GM18870 (cell line): ENCODE data around the gene SPOUT1.
A peak's percentile ranks its signal among the peaks of the same experiment; 100 is the strongest.
"Not testable (repeated sequence)": the region's sequence is repeated elsewhere in the genome, so short reads cannot be mapped to it uniquely, and the experiment has no call there.

Source experiments
- ATAC-seq: cut with Tn5 transposase; IDR thresholded peaks from one replicate; pipeline ENCODE4 v1.9.1; 2021; ENCODE audit warnings: moderate library complexity; ENCODE audit not compliant: unreplicated experiment

Gene SPOUT1, protein sequence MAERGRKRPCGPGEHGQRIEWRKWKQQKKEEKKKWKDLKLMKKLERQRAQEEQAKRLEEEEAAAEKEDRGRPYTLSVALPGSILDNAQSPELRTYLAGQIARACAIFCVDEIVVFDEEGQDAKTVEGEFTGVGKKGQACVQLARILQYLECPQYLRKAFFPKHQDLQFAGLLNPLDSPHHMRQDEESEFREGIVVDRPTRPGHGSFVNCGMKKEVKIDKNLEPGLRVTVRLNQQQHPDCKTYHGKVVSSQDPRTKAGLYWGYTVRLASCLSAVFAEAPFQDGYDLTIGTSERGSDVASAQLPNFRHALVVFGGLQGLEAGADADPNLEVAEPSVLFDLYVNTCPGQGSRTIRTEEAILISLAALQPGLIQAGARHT

DNA sequence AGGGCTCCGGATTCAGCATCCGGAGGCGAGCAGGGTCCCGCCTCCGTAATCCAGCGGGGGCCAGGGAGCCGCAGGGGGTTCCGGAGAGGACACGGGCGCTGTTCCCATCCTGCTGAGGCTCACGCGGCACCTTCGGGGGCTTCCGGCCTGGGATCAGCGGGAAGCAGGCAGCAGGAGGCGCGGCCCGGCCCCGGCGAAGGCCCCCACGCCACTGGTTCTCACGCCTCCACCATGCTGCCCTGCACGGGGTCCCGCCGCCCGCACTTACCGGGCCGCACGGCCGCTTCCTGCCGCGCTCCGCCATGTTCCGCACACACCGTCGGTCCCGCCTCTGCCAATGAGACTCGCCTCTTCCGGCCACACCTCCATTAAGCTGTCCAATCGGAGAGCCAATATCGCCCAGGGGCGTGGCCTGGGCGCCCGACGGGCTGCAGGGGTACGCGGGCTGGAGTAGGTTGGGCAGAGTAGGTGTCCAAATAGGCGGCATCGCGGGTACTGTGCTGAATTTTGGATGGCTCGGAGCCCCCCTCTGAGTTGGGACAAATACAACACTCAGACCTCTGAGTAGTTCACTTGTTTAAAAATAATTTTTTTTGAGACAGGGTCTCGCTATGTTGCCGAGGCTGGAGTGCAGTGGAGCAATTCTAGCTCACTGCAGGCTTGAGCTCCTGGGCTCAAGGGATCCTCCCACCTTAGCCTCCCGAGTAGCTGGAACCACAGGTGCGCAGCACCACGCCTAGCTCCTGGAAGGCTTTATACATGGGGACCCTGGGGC, at the start of gene SPOUT1:
TSS of gene SPOUT1 (minus strand) at position 318 of the 775 bp plus-strand sequence. CDS start at position 304, 14 bp downstream.
- ATAC-seq, result peak; percentile 82

- no peak for ATAC-seq
These were observed 48.3 kb upstream of the SPOUT1 start for GRCh38 chr9:128877852-128878251.

- not testable (repeated sequence) for ATAC-seq
These were observed 41.3 kb upstream of the SPOUT1 start for GRCh38 chr9:128870941-128871265.

- ATAC-seq, result no peak
These were observed 40.7 kb upstream of the SPOUT1 start for GRCh38 chr9:128870128-128870940.

DNA sequence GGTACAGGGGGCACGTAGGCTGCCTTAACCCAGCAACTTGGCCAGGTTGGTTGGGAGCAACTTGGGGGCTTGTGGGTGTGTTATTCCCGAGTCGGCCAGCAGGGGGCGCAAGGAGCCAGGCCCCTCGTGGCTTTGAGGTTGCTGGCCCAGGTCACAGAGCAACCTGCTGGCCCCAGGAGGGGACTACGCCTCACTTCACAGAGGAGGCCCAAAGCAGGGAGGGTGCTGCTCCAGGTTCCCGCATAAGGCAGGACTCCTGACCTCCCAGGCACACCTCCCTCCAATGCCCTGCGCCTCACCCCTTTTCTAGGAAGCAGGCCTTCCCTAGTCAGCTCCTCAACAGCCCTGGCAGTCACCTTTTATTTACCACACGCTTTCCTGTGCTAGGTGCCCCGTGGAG, 34.1 kb upstream of the SPOUT1 start:
- no peak for ATAC-seq

DNA sequence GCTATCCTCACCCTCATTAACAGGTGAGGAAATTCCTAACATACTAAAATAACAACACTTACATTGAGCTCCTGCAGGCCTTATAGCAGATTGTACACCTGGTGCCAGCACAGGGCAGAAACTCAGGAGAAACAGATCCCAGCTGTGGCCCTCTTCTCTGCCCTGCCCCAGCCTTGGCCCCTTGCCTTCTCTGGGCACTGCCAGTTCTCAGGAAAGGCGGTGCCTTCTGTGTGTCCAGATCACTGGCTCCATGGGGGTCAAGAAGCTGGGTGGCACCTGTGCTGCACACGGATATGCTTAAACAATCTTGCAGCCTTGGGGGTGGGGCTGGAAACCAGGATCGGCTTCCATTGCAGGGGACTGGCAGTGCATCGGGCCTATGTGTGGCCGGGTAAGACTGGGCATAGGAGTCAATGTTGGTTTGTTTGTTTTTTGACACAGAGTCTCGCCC, 32.8 kb upstream of the SPOUT1 start:
- no peak for ATAC-seq

GRCh38 chr9:128861501-128861900, 31.9 kb upstream of the SPOUT1 start:
- no peak for ATAC-seq

GRCh38 chr9:128860937-128861336, 31.3 kb upstream of the SPOUT1 start:
- no peak for ATAC-seq

DNA sequence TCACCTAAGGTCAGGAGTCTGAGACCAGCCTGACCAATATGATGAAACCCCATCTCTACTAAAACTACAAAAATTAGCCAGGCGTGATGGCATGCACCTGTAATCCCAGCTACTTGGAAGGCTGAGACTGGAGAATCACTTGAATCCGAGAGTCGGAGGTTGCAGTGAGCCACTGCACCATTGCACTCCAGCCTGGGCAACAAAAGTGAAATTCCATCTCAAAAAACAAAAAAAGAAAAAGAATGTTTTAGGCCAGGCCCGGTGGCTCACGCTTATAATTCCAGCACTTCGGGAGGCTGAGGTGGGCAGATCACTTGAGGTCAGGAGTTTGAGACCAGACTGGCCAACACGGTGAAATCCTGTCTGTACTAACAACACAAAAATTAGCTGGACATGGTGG, 28.9 kb upstream of the SPOUT1 start:
- not testable (repeated sequence) for ATAC-seq

DNA sequence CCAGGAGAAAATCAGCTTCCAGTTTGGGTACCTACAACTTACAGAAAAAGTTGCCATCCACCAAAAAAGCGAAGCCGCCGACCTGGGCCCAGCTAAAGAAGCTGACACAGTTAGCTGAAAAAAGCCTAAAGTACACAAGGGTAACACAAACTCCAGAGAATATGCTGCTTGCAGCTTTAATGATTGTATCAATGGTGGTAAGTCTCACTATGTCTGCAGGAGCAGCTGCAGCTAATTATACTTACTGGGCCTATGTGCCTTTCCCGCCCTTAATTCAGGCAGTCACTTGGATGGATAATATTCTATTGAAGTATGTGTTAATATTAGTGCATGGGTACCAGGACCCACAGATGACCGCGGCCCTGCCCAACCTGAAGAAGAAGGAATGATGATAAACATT, 24.9 kb upstream of the SPOUT1 start:
- ATAC-seq, result not testable (repeated sequence)

DNA sequence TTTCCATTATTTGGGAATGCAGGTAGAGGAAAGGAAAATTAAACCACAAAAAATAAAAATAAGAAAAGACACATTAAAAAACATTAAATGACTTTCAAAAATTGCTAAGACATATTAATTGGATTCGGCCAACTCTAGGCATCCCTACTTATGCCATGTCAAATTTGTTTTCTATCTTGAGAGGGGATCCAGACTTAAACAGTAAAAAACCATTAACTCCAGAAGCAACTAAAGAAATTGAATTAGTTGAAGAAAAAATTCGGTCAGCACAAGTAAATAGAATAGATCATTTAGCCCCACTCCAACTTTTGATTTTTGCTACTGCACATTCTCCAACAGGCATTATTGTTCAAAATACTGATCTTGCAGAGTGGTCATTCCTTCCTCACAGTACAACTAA, 23.1 kb upstream of the SPOUT1 start:
- not testable (repeated sequence) for ATAC-seq

- not testable (repeated sequence) for ATAC-seq
These were observed 22.4 kb upstream of the SPOUT1 start for GRCh38 chr9:128851779-128852600.

DNA sequence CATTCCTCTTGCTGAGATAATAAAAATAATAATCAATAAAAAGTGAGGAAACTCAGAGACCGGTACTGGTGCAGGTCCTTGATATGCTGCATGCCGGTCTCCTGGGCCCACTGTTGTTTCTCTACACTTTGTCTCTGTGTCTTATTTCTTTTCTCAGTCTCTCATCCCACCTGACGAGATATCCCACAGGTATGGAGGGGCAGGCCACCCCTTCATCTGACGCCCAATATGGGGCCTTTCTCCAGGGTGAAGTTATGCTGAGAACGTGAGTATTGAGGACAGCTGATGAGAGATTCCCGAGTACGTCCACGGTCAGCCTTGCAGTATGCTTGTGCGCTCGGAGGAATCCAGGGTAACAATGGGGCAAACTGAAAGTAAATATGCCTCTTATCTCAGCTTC, 21.4 kb upstream of the SPOUT1 start:
- not testable (repeated sequence) for ATAC-seq

GRCh38 chr9:128847803-128848202, 18.2 kb upstream of the SPOUT1 start:
- no peak for ATAC-seq

DNA sequence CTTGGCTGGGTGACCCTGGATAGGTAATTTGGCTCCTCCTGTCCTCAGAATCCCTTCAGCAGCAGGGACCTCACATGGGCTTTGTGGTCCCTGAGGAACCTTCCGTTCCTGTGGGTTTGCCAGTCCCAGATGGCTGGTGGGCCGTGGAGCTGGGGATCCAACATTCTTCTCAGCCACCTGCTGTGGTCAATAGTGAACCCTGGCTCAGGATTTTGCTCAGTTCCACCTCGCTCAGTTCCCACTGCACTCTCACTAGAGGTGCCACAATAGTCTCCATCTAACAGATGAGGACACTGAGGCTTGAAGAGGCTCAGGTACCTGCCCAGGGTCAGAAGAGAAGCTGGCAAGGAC, 17.1 kb upstream of the SPOUT1 start:
- no peak for ATAC-seq

DNA sequence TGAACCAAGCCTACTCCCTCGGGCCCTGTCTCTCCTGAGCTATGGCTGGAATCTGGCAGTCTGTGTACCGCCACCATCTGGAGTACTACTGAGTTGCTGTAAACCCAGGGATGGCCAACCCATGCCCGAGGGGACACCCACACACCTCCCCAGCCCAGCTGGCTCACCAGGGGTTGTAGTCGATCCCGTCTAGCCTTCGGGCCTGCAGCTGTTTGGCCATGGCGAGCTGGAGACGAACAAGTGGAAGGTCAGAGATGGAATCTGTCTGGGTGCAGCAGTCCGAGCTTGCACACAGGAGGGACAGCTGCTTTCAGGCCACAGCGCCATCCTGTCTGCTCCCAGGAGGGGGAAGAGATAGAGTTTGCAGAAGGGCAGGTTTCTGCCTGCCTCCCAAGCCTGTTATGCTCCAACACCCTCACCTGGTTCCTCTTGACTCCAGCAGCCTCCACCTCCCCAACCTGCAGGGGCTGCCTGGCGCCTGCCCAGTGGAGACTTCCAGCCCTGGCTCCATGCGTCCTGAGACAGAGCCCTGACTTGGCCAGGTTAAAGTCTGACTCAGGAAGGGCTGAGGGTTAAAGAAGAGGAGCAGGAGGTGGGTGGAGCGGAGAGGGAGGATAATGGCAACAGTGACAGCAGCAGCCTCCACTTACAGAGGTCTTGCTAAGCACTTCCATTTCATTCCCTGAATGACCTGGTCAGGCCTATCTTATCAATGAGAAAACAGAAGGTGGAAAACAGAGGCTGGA, 15.8 kb upstream of the SPOUT1 start:
- ATAC-seq, result no peak

GRCh38 chr9:128843171-128843570, 13.6 kb upstream of the SPOUT1 start:
- ATAC-seq, result not testable (repeated sequence)

DNA sequence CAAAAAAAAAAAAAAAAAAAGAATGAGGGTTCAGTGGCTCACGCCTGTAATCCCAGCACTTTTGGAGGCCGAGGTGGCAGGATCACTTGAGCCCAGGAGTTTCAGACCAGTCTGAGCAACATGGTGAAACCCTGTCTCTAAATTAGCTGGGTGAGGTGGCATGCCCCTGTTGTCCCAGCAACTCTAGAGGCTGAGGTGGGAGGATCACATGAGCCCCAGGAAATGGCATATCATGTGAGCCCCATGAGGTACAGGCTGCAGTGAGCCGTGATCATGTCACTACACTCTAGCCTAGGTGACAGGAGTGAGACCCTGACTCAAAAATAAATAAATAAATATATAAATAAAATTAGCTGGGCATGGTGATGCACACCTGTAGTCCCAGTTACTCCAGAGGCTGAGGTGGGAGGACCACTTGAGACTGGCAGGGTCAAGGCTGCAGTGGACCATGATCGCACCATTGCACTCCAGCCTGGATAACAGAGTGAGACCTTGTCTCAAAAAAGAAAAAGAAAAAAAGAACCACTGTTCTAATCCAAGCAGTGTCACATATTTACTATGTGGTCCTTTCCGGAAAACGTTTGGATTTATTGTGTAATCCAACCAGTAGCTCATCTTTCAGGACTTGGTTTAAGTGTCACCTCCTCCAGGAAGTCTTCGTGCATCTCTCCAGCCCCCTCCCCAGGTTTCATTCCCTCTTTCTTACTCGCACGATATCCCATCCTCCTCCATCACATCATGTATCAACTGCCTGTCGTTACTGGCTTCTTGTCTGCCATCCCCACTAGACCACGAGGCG, 12.3 kb upstream of the SPOUT1 start:
- no peak for ATAC-seq

DNA sequence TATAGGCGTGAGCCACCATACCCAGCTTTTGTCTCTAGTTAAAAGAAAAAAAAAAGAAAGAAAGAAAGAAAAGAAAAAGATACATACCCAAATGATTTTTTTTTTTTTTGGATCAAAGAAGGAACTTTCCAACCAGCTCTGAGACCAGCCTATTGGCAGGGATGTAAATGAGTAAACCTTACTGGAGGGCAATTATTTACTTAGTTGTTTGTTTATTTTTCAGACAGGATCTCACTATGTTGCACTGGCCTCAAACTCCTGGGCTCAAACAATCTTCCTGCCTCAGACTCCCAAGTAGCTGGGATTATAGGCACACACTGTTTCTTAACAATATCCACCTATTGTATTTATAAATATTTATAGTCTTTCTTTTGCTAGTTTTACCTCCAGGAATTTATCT, 10.9 kb upstream of the SPOUT1 start:
- ATAC-seq, result no peak
